Keratinocyte (primary cell): ENCODE results near the gene NFIC.

Experiments
- CTCF ChIP-seq, 3 experiments: IDR thresholded peaks in 1 of 3; conservative IDR thresholded peaks in 1 of 3; optimal IDR thresholded peaks in 1 of 3; 2 replicates in 2 of 3; 3 replicates in 1 of 3; pipeline versions ENCODE3 to v1.5.1; 2011; ENCODE audit warnings: low read length in 3 of 3, mild to moderate bottlenecking in 3 of 3, moderate library complexity in 2 of 3, control low read depth in 1 of 3, inconsistent platforms in 1 of 3; ENCODE audit not compliant: insufficient read depth in 2 of 3; ENCODE audit errors: extremely low read depth in 1 of 3
- EZH2 ChIP-seq: IDR thresholded peaks from one replicate; pipeline ENCODE4 v1.6.1; 2012; ENCODE audit warnings: inconsistent platforms, mild to moderate bottlenecking, low read length, moderate library complexity

DNA sequence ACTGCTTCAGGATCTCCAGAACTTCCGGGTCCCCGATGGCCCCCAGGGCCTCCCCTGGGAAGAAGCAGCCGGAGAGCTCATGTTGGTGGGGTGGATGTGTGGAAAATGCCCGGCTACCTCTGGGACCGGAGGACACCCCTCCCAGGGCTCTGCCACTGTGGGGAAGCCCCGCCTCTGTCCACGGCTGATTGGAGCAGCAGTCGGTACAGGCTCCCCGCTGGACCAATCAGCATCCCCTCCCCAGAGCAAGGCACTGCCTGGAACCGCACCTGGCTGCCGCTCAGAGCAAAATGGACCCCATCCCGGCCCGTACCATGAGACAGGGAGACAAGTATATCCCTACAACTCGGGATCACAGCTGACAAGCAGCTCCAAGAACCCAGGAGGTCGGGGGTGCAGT, 127.7 kb downstream of the NFIC start:
- no peak for TF ChIP-seq CTCF (optimal IDR thresholded peaks at IDR 0.05 in 1 of 3, IDR thresholded peaks at IDR 0.05 in 1 of 3, conservative IDR thresholded peaks at IDR 0.05 in 1 of 3; ENCODE audit: extremely low read depth in 1 of 3, insufficient read depth in 2 of 3, low read length in 3 of 3)
- no peak for TF ChIP-seq EZH2
